HepG2 (cell line): ENCODE data around the gene TBC1D20. TPM values are rescaled to one million over a fixed set of nuclear protein-coding genes. Genes with fewer than 3 reads are reported as not detected.

Experiments used
- GATAD1 ChIP-seq: IDR thresholded peaks from 2 replicates; pipeline ENCODE4 v1.6.1; 2016; ENCODE audit warnings: missing genetic modification reagents, missing compliant biosample characterization
- MEIS1 ChIP-seq: sonication (generic); formaldehyde crosslinking; IDR thresholded peaks from 2 replicates; pipeline ENCODE4 v1.9.0; 2021; ENCODE audit warnings: mild to moderate bottlenecking, missing genetic modification reagents, moderate library complexity, borderline replicate concordance
- NCOA2 ChIP-seq: sonication (generic); formaldehyde crosslinking; IDR thresholded peaks from 2 replicates; pipeline ENCODE4 v1.8.0; 2022; ENCODE audit warnings: inconsistent platforms
- NR2C2 ChIP-seq: sonication (generic); formaldehyde crosslinking; IDR thresholded peaks from 2 replicates; pipeline ENCODE4 v1.4.0; 2020; ENCODE audit warnings: missing genetic modification reagents, mild to moderate bottlenecking, moderate library complexity, borderline replicate concordance
- RBFOX2 ChIP-seq: fragments of 200-400 bp; formaldehyde crosslinking; IDR thresholded peaks from 2 replicates; pipeline ENCODE4 v1.6.1; 2017; ENCODE audit warnings: low read depth, mild to moderate bottlenecking, low read length
- YY1 ChIP-seq: IDR thresholded peaks from 2 replicates; pipeline ENCODE4 v1.6.1; 2011; ENCODE audit warnings: low read length, low read depth, moderate library complexity, mild to moderate bottlenecking; ENCODE audit not compliant: insufficient read depth, insufficient replicate concordance
- ZMAT3 ChIP-seq: sonication (generic); formaldehyde crosslinking; conservative IDR thresholded peaks from 2 replicates; pipeline ENCODE4 v1.7.0; 2021; ENCODE audit warnings: missing genetic modification reagents
- ZNF451 ChIP-seq: sonication (generic); formaldehyde crosslinking; IDR thresholded peaks from 2 replicates; pipeline ENCODE4 v1.5.0; 2020; ENCODE audit warnings: mild to moderate bottlenecking, missing genetic modification reagents
- ZNF468 ChIP-seq: sonication (generic); formaldehyde crosslinking; IDR thresholded peaks from 2 replicates; pipeline ENCODE4 v1.8.0; 2022; ENCODE audit warnings: mild to moderate bottlenecking, moderate library complexity, missing genetic modification reagents
- ZNF780A ChIP-seq: sonication (generic); formaldehyde crosslinking; IDR thresholded peaks from 2 replicates; pipeline ENCODE4 v1.8.0; 2022; ENCODE audit warnings: mild to moderate bottlenecking, missing genetic modification reagents, moderate library complexity
- ZSCAN30 ChIP-seq: sonication (generic); formaldehyde crosslinking; IDR thresholded peaks from 2 replicates; pipeline ENCODE4 v1.5.0; 2020; ENCODE audit warnings: mild to moderate bottlenecking, missing genetic modification reagents
- polyA plus RNA-seq, 8 experiments: library from polyadenylated mRNA; depleted of rRNA in 3 of 8; stranded (reverse) in 7 of 8; unstranded in 1 of 8; fragments of >200 nt; fragmentation: Illumina TruSeq in 4 of 8; extraction: Trizol in 4 of 8; gene quantifications; 2 replicates each; pipeline versions ENCODE4 v1.2.1 to v1.2.3, GENCODE V29; 2011 to 2016; ENCODE audit warnings: low read depth in 4 of 8, missing spikeins in 1 of 8, mixed read lengths in 1 of 8; ENCODE audit not compliant: insufficient read depth in 1 of 8
- total RNA-seq, 5 experiments: library from RNA; depleted of rRNA; stranded (reverse); fragments of >200 nt; fragmentation: Illumina TruSeq; extraction: Trizol; gene quantifications; 2 replicates each; pipeline ENCODE4 v1.2.3, GENCODE V29; 2016; ENCODE audit warnings: low read depth in 1 of 5
- TF ChIP-seq, protein P1 (sequence below): sonication (generic); formaldehyde crosslinking; IDR thresholded peaks from 2 replicates; pipeline ENCODE4 v1.4.0; 2020; ENCODE audit warnings: mild to moderate bottlenecking, missing genetic modification reagents
- TF ChIP-seq, protein P2 (sequence below): sonication (generic); formaldehyde crosslinking; IDR thresholded peaks from 2 replicates; pipeline ENCODE4 v1.5.1; 2020; ENCODE audit warnings: missing genetic modification reagents, mild to moderate bottlenecking, borderline replicate concordance
- TF ChIP-seq, protein P3 (sequence below): IDR thresholded peaks from 2 replicates; pipeline ENCODE4 v1.6.1; 2016; ENCODE audit warnings: low read depth, missing genetic modification reagents, missing compliant biosample characterization
- TF ChIP-seq, protein P4 (sequence below): sonication (generic); formaldehyde crosslinking; IDR thresholded peaks from 2 replicates; pipeline ENCODE4 v1.8.1; 2023; ENCODE audit warnings: mild to moderate bottlenecking, inconsistent platforms, moderate library complexity, missing genetic modification reagents, borderline replicate concordance
- TF ChIP-seq, protein P5 (sequence below): IDR thresholded peaks from 2 replicates; pipeline ENCODE4 v1.6.1; 2016; ENCODE audit warnings: low read depth, borderline replicate concordance

The TBC1D20 gene
- total and polyA plus RNA-seq, 2 of the 13 experiments (the other 11 are each of a cell fraction or from before 2014, with no cell fraction given): 36.6 to 47.1 TPM

DNA sequence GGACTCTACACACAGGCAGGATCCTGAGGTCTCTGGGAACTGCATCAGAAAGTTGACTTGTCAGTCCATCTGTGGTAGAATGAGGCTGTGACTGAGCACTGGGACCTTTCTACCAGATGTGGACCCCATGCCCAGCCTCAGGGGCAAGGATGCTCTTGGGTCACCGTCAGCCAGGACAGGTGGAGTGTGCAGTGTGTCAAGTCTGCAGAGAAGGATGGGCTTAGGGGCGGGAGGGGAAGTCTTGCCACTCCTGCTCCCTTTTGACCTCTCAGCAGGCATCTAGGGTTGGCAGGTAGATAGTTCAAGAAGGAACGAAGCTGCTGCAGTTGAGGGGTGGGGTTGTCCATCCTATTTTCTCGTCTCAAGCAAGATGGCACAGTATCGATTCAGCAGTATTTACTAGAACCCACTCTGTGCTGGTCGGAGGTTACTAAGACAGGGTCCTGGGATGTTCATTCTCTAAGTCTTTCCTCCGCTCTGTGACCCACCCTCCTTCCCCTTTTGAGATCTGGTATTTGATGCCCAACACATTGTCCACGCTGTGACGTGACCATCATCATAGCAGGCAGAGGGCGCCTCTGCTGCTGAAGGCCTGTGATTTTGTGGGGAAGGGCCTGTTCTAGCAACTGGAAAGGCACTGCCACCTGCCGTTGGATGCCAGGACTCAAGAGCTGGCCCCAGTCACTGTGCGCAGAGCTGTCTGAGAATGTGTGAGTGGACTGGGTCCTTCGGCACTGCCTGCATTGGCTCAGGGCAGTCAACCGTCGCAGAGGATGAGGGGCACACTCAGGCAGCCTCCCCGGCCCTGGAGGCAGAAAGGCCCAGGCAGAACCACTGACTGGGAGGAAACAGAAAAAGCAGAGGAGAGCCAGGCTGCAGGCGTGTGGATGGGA, 31.1 kb downstream of the TBC1D20 start (continued):
- TF ChIP-seq ZSCAN30 (CRISPR knock-in tag) (no peak), ZNF451 (CRISPR knock-in tag) (peak; percentile 62; the same call in 1 of the 2 replicates), RBFOX2 (peak; percentile 60; the same call in 1 of the 2 replicates), ZNF780A (CRISPR knock-in tag) (peak; percentile 45; the same call in 1 of the 2 replicates), NR2C2 (CRISPR knock-in tag) (0 out of 2 replicates have a peak, but pooled peaks have one; percentile 22), ZNF468 (CRISPR knock-in tag) (peak; percentile 81; the same call in 1 of the 2 replicates), MEIS1 (peak; percentile 40; the same call in 1 of the 2 replicates), ZMAT3 (CRISPR knock-in tag) (0 out of 2 replicates have a peak, but pooled peaks have one; percentile 64), NCOA2 (peak; percentile 68; the same call in 1 of the 2 replicates), YY1 (peak; percentile 72), GATAD1 (peak; percentile 73)
- TF ChIP-seq, protein P1, sequence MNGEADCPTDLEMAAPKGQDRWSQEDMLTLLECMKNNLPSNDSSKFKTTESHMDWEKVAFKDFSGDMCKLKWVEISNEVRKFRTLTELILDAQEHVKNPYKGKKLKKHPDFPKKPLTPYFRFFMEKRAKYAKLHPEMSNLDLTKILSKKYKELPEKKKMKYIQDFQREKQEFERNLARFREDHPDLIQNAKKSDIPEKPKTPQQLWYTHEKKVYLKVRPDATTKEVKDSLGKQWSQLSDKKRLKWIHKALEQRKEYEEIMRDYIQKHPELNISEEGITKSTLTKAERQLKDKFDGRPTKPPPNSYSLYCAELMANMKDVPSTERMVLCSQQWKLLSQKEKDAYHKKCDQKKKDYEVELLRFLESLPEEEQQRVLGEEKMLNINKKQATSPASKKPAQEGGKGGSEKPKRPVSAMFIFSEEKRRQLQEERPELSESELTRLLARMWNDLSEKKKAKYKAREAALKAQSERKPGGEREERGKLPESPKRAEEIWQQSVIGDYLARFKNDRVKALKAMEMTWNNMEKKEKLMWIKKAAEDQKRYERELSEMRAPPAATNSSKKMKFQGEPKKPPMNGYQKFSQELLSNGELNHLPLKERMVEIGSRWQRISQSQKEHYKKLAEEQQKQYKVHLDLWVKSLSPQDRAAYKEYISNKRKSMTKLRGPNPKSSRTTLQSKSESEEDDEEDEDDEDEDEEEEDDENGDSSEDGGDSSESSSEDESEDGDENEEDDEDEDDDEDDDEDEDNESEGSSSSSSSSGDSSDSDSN (CRISPR knock-in tag): peak; percentile 56; the same call in 1 of the 2 replicates
- TF ChIP-seq, protein P2, sequence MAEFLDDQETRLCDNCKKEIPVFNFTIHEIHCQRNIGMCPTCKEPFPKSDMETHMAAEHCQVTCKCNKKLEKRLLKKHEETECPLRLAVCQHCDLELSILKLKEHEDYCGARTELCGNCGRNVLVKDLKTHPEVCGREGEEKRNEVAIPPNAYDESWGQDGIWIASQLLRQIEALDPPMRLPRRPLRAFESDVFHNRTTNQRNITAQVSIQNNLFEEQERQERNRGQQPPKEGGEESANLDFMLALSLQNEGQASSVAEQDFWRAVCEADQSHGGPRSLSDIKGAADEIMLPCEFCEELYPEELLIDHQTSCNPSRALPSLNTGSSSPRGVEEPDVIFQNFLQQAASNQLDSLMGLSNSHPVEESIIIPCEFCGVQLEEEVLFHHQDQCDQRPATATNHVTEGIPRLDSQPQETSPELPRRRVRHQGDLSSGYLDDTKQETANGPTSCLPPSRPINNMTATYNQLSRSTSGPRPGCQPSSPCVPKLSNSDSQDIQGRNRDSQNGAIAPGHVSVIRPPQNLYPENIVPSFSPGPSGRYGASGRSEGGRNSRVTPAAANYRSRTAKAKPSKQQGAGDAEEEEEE (CRISPR knock-in tag): peak; percentile 99
- TF ChIP-seq, protein P3, sequence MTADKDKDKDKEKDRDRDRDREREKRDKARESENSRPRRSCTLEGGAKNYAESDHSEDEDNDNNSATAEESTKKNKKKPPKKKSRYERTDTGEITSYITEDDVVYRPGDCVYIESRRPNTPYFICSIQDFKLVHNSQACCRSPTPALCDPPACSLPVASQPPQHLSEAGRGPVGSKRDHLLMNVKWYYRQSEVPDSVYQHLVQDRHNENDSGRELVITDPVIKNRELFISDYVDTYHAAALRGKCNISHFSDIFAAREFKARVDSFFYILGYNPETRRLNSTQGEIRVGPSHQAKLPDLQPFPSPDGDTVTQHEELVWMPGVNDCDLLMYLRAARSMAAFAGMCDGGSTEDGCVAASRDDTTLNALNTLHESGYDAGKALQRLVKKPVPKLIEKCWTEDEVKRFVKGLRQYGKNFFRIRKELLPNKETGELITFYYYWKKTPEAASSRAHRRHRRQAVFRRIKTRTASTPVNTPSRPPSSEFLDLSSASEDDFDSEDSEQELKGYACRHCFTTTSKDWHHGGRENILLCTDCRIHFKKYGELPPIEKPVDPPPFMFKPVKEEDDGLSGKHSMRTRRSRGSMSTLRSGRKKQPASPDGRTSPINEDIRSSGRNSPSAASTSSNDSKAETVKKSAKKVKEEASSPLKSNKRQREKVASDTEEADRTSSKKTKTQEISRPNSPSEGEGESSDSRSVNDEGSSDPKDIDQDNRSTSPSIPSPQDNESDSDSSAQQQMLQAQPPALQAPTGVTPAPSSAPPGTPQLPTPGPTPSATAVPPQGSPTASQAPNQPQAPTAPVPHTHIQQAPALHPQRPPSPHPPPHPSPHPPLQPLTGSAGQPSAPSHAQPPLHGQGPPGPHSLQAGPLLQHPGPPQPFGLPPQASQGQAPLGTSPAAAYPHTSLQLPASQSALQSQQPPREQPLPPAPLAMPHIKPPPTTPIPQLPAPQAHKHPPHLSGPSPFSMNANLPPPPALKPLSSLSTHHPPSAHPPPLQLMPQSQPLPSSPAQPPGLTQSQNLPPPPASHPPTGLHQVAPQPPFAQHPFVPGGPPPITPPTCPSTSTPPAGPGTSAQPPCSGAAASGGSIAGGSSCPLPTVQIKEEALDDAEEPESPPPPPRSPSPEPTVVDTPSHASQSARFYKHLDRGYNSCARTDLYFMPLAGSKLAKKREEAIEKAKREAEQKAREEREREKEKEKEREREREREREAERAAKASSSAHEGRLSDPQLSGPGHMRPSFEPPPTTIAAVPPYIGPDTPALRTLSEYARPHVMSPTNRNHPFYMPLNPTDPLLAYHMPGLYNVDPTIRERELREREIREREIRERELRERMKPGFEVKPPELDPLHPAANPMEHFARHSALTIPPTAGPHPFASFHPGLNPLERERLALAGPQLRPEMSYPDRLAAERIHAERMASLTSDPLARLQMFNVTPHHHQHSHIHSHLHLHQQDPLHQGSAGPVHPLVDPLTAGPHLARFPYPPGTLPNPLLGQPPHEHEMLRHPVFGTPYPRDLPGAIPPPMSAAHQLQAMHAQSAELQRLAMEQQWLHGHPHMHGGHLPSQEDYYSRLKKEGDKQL (CRISPR knock-in tag): no peak
- TF ChIP-seq, protein P4, sequence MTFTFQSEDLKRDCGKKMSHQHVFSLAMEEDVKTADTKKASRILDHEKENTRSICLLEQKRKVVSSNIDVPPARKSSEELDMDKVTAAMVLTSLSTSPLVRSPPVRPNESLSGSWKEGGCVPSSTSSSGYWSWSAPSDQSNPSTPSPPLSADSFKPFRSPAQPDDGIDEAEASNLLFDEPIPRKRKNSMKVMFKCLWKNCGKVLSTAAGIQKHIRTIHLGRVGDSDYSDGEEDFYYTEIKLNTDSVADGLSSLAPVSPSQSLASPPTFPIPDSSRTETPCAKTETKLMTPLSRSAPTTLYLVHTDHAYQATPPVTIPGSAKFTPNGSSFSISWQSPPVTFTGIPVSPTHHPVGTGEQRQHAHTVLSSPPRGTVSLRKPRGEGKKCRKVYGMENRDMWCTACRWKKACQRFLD (CRISPR knock-in tag): no peak; the same call in 1 of the 2 replicates
- TF ChIP-seq, protein P5, sequence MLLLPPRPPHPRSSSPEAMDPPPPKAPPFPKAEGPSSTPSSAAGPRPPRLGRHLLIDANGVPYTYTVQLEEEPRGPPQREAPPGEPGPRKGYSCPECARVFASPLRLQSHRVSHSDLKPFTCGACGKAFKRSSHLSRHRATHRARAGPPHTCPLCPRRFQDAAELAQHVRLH (CRISPR knock-in tag): peak; percentile 86
